Measurements from ENCODE around the gene MPP2.
"Not testable (repeated sequence)": the region's sequence is repeated elsewhere in the genome, so short reads cannot be mapped to it uniquely, and the experiment has no call there.

The MPP2 gene

DNA sequence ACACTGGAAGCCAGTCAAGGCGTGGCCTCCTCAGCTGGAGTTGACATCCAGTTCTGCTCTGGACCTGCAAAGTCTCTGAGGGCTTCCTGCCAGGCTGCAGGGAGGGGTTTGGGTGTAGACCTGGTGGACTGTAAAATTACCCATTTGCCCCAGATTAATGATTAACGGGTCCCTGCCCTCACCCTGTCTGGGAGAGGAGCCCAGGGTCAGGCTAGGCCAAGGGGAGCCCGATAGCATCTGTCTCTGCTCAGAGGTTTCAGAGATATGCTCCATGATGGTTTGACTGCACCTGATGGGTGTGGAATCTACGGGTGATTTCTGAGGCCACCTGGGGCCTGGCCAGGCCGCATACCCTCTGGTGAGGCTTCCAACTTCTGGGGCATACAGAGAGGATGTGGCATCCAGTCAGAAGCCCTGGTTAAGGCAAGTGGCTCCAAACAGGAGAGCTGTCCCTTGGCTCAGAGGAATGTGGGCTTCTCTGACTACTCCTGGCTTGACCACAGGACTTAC lies 23.8 kb upstream of the MPP2 start:
- DNase-seq (ENCODE audit: low spot score), result no peak

DNA sequence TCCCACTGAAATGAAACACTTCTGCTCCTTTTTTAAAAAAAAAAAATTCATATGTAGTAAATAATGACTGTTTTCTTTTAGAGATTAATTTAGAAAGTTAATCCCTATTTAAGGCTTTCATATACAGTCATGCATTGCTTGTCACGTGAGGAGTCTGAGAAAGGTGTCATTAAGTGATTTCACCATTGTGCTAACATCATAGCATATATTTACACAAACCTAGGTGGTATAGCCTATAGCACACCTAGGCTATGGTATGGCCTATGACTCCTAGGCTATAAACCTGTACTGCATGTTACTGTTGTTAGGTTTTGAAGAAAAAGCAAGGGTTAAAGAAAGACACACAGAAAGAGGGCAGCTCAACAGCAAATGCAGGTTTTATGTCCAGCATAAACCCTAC lies 21.3 kb upstream of the MPP2 start:
- no peak for DNase-seq (ENCODE audit: low spot score)

DNA sequence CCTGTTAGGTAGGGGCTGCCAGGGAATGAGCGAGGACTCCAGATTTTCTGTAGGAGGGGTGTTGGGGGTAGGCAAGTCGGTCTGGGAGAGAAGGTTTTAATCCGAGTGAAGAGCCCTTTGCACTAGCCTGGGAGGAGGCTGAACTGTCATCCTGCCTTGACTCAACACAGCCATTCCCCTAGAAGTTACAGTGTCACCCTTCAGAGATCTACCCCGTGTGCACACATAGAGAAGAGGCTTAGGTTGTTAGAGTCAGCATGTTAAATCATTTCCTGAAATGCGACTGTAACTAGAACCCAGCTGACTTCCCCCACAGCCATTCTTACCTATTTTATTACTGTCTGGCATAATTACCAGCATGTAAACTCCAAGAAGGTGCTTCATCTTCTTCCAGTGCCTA lies 20.6 kb upstream of the MPP2 start:
- not testable (repeated sequence) for DNase-seq (ENCODE audit: low spot score)

DNA sequence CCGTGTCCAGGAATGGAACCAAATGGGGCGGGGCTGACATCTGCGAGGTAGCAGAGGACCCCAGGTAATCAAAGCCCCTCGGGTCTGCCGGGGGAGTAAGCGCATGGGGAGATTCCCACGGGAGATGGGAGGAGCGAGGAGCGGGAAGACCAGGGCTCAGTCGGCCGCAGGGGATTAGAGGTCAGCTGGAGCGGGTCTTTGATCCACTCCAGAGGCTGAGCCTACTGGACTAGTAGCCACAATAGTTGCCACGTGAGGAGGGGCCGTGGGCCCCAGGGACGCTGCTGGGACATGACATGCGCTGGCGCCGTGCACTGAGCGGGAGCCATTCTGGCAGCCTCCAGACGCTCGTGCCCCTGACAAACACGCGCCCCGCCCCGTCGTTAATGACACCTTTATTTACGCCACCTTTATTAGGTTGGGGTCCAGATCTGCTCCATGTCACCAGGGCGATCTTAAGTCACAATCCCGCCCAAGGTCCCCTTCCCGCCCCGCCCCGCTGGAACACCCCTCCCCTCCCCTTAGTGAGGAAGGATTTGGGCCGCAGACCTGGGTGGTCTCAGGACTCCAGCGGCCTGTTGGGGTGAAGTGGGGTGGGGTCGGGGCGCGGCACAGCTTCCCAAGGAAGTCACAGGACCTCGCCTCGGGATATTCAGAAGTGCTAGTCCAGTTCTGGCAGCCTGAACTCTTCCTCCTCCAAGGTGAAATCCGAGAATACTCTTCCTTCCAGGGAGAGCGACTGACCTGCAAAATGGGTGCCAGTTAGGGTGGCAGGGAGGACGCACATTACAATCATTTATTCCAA lies 19.9 kb upstream of the MPP2 start:
- no peak for DNase-seq (ENCODE audit: low spot score)

DNA sequence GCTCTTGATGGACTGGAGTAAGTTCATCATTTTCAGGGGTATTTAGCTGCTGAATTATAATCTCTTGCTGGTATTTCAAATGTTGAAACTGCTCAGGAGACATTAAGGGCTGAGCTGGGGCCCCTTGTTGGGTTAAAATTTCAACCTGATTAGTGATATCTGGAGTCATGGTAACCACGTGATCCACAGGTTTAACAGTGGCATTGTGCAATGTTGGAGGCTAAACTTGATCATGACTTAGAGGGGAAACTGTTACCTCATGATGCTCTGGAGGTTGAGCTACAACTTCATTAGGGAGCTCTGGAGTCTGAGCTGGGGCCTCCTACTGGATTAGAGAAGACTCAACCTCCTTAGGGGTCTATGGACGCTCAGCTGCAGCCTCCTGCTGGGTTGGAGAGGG lies 17.2 kb upstream of the MPP2 start:
- no peak for DNase-seq (ENCODE audit: low spot score)

DNA sequence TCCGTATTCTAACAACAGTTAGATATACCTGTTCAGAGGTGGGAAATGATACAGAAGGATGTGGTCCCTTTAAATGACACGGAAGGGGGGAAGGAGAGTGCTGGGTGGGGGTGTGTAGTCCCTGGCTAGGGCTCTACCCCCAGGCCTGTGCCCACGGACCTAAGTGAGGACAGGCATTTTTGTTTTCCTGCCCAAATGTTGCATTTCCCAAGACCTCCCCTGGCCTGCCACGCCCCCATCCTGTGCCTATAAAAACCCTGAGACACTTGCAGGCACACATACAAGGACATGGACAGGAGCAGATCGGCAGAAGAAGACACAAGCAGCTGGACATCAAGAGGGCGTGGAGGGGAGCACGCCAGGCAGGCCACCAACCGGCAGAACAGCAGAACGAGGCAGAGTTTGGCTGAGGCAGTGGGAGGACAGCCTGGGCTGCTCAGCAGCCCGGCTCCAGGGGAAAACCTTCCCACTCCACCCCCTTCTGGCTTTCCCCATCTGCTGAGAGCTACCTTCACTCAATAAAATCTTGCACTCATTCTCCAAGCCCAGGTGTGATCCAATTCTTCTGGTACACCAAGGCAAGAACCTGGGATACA lies 13.3 kb upstream of the MPP2 start:
- no peak for DNase-seq (ENCODE audit: low spot score)

DNA sequence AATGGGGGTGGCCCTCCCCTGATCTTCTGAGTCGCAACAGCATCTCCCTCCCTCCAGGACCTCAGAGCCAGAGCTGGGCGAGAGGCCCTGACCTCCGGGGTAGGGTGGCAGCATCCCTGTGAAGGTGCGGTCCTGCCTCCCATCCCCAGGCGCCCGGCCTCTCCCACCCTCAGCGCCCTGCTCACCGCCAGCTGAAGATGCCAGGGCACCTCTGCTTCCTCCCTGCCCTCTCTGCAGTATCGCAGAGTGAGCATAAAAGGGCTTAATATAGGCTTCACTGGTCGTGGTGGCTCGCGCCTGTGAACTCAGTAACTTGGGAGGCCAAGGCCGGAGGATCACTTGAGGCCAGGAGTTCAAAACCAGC lies 10.7 kb upstream of the MPP2 start:
- DNase-seq (ENCODE audit: low spot score), result no peak

DNA sequence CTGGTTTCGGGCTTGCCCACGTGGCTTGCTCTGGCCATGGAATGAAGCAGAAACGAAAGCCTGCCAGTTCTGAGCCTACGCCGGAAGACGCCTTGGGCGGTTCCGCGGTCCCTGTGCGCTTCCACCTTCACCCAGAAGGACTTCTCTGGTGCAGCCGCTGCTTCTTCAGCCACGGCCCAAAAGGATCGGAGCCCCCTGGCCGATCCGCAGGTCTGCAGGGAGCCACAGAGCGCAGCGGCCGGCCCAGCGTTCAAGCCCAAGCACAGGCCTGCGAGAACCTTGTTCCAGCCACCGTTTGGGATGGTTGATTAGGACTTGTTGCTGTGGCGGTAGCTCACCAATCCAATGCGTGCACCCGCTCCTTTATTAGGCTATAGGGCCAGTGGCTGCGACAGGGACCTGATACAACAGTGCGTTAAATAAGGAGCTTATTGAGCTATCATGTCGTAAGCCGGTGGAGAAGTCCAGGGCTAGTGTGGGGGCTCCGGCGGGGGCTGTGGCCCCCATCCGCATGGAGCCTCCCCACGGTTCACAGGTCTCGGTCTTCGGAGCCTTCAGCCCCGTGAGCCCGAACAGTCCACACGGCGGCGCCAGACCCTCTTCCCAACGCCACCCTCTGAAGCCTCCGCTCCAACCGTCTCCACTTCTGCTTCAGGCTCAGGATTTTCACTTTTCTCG lies 10.2 kb upstream of the MPP2 start:
- no peak for DNase-seq (ENCODE audit: low spot score)

DNA sequence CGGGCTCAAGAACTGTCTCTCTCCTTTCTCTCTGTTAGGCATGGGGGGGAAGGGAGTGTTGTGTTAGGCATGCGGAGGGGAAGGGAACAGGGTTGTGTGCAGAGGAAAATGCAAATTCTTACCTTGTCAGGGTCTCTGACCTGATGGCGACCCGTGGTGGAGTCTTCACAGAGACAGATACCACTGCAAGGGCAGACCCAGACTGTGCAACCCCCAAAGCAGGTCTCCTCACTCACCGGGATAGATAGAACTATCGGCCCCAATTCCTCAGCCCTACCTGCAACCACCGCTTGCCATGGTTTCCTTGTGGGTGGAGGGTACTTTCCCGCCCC lies 9.6 kb upstream of the MPP2 start:
- DNase-seq (ENCODE audit: low spot score), result no peak

DNA sequence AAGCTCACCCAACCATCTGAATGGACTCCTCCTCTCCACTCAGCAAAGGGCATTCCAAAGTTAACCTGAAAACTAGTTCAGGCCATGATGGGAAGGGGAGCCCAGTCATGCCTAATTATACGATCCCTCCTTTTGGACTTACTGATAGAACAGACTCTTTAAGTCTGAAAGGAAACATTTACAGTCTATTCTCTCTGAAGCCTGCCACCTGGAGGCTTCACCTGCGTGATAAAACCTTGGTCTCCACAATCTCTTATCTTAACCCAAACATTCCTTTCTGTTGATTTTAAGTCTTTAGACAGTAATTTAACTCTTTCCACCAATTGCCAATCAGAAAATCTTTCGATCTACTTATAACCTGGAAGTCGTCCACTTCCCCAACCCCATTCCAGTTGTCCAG lies 9.0 kb upstream of the MPP2 start:
- no peak for DNase-seq (ENCODE audit: low spot score)

DNA sequence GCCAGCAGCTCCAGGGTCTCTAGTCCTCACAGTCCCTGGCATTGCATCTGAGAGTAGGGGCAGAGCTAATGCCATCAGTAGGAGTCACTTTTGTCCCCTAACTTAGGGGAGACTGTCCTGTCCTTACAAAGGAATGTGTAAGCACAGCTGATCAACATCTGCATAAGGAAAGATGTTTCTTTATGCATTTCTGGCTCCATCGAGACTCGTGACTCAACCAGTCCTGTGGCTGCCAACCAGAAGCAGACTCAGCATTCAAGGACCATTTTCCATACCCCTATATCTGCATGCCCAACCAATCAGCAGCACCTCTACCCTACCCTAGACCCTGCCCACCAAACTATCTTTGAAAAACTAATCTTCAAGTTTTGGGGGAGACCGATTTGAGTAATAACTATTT lies 8.2 kb upstream of the MPP2 start:
- DNase-seq (ENCODE audit: low spot score), result peak; percentile 37

DNA sequence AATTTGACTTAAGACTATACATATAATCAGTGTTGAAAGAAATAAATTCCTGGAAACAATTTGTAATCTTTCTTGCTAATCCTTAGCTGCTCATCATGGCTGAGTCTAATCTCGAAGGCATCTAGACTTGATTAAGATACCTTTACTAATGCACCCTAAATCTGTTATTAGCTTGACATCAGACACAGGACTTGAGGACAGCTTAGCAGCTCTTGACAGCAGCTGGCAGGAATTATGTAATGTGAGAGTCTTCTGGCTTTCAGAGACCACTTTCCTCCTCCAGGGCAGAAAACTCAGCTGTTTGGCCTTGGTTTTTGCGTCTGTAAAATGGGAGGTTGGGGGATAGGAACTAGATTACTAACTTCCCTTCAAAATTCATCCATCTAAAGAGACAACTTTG lies 7.1 kb upstream of the MPP2 start:
- DNase-seq (ENCODE audit: low spot score), result no peak

DNA sequence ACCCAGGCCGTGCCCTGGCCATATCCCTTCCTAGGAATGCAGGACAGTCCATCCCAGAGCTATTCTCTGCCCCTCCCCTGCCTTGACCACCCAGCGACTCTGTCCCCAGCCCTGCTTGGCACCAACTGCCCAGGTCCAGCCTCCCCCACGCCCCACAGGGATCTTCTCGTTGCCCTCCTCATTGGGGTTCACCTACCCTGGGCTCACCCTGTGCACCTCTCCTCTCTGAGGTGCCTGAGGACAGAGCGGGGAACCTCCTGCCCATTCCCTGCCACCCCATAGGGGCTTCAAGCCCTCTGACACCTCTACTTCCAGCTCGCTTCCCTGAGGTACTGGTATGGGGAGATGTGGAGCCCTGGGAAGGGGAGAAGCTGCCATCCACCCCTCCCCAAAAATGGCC lies 6.2 kb upstream of the MPP2 start:
- DNase-seq (ENCODE audit: low spot score), result no peak

DNA sequence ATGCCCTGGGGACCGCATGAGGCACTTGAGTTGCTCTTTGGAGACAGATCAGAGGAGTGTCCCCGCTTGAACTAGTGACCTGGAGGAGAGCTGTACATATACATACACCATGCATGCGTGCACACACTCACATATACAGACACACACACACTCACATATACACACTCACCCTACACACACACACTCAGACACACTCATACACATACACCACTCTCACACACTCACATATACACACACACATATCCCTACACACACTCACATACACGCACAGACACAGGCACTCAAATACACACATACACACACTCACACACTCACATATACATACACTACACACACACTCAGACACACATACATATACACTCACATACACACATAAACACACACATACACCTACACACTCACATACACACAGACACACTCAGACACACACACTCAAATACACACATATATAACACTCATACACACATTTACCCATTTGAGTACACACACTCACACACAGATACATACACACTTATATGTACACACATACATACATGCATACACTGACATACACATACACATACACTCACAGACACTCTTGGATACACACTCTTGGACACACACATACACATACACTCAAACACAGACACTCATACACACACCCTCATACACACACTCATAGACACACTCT lies 5.4 kb upstream of the MPP2 start:
- DNase-seq (ENCODE audit: low spot score), result no peak

DNA sequence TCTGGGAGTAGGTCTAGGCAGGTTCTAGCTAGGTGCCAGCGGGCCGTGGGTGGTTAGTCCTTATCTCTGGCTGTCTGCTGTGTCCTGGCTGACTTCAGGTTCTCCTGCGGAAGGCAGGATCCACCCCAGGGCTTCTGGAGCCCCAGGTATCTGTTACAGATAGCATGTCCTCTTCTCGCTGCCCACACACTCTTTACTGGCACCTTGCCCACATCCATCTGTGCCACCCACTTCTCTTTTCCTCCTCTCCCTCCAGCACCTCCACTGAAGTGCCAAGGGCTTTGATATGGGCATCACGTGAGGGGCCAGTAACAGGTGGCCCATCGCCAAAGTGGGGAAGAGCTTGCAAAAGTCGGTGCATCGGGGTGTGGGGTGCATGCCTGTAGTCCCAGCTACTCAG lies 4.6 kb upstream of the MPP2 start:
- DNase-seq (ENCODE audit: low spot score), result no peak

DNA sequence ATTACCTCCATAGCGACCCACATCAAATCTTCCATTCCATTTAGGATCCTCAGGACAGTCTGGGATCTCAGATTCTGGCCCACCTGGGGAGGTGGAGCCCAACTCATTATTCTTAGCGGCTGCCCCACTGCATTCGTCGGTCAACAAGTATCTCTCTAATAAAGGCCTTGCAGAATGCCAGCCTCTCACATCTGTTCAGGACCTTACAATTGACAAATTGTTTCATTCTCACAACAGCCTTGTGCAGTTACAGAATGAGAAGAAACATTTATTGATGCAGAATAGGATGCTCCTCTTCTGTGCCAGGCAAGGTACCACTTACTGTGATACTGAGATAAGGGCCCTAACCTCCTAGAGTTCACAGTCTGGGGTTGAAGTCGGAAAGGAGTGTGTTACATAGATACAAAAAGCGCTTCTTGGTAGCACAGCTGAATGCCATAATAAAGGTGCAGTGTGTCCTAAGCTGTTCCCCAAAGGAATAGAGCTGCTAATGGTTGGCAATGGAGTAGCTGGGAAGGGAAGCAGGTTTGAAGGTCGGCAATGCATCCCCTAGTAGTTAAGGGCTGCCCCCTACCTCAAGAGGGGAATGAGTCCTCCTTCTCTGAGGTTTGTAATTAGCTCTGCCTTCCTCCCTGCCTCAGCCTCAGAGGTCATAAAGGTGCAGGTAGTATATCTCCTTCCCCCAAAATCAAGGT lies 2.3 kb upstream of the MPP2 start:
- no peak for DNase-seq (ENCODE audit: low spot score)

DNA sequence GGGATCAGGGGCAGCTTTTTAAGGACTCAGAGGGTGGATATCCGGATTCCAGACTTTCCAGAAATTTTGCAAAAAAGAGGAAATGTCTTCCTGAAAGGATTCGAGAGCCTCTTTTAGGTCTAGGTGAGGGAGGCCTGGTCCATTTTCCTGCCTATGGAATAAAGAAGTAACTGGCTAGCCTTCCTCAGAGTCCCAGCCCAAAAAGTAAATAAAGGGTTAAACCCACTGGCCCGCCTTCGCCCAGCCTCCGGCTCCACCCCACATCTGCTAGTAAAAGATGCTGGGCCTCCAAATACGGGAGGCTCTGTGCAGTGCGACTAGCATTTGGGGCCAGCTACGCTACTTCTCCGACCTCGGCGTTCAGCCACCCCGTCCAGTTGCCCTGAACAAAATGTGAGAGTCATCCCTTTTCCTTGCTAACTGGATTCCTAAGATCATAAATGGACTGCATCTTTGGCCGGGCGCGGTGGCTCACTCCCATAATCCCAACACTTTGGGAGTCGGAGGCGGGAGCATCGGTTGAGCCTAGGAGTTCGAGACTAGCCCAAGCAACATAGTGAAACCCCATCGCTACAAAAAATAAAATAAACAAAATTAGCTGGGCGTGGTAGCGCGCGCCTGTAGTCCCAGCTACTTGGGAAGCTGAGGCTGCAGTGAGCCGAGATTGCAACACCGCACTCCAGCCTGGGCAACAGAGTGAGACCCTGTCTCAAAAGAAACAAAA lies 824 bp upstream of the MPP2 start:
- peak; percentile 92 for DNase-seq (ENCODE audit: low spot score)

DNA sequence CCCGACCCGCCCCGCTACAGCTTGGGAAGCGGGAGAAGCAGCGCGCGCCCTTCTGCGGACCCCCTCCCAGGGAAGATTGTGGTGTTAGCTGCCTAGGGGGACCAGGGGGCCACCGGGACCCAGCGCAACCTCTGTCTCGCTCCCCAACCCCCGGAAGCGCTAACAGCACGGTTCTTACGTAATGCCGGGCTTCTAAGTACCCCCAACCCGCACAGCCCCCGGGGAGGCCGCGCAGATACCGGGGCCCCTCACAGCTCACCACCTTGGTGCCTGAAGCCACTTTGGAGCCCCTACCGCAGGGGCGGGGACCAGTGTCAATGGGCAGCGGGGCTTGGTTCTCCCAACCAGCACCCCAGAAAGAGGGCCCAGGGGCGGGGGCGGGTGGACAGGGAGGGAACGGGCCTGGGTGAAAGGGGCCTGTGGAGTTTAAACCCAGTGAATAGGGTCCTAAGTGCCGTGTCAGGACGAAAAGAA lies 348 bp downstream of the MPP2 start:
- no peak for DNase-seq (ENCODE audit: low spot score)

DNA sequence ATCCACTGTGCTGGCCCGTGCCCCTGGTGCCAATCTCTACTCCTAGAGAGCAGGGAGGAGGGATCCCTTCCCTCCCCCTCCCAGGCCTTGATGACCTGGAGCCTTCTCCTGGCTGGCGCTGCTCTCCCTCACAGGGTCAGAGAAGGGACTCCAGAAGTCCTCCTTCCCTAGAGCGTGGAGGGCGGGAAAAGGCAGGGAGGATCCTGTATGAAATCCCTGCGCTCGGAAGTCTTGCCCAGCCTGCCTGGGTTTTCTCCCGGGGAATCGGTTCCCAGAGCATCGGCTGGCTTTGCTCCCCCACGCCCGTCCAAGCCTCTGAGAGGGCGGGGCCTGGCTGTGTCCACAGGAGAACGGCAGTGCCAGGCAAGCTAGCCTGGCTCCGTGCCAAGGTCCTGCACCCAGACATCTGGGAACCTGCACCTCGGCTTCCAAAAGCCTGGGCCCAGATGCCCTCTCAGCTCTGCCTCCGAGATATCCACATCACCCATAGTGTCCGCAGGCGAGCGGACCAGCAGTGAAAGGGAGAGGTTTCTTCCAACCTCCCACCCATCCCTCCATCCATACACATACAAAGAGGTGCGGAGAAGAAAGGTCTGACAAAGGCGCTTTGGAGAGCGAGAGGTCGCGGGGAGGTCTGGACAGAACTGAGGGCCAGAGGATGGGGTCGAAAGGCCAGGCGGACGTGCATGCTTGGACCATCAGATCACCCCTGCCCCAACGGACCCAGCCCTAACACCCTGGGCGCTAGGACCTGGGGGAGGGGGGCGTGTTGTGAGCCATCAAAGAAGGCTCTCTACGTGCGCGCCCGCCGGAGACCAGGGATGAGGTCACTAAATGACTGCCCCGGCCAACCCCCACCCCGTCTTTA lies 1.1 kb downstream of the MPP2 start:
- peak; percentile 67 for DNase-seq (ENCODE audit: low spot score)

DNA sequence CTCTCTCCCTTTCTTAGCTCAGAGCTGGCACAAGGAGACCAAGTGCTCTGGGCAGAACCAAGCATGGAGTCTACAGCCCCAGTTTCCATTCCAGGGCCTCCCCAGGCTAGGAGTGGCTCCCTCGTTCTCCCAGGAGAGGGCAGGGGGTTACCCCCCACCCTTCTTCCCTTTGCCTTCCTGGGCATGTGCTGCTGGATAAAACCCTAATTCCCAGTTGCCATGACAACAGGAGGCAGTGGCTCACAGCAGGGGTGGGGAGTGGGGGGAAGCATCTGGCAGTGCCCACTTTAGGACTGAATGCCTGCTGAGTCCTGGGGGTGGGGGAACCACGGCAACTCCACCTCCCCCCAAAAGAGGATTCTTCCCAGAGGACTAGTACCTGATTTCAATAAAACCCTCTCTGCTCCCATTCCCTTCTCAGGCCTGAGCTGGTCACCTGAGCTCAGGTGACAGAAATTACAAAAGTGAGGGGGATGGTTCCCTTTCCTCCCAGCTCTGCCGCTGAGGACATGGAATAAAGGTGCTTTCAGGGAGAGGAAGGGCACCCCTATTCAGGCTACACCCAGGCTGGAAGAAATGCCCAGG lies 1.8 kb downstream of the MPP2 start:
- DNase-seq (ENCODE audit: low spot score), result no peak
